ENCODE data around the gene MICA. TPM values are rescaled to one million over a fixed set of nuclear protein-coding genes. Genes with fewer than 3 reads are reported as not detected.
A peak's percentile ranks its signal among the peaks of the same experiment; 100 is the strongest.

MICA gene
- total RNA-seq, 4 donors from 2014 or later = 17.4 to 33.2 (median 22.1) TPM

- Histone ChIP-seq H3K4me1 (peaks cover 0 to 14% (median 5%) of the 10 kb centered on the region in 3 donors), H3K27ac (no peak overlapping the region), H3K4me3 (no peak overlapping the region), H3K9me3 (no peaks in the 10 kb centered on the region), H3K27me3 (peaks cover 13% of the 10 kb centered on the region), H3K36me3 (peaks cover 0 to 7% of the 10 kb centered on the region in 2 donors)
- ATAC-seq = no peak
- TF ChIP-seq POLR2A (IDR thresholded peaks at IDR 0.05) = no peak
- no peak for TF ChIP-seq CTCF (IDR thresholded peaks at IDR 0.05)
- TF ChIP-seq POLR2AphosphoS5 (IDR thresholded peaks at IDR 0.05) = no peak
- no peak for TF ChIP-seq EP300 (IDR thresholded peaks at IDR 0.05)
- WGBS, 2 donors (ENCODE audit: low coverage in 1 of 2) = 42 to 64% methylated on average over 1 of the region's 1 CpG
These were observed 43.8 kb upstream of the MICA start for GRCh38 chr6:31359581-31359980.

GRCh38 chr6:31362751-31363150 lies 40.6 kb upstream of the MICA start:
- no peaks in the 10 kb centered on the region for H3K9me3 ChIP-seq
- H3K27me3 ChIP-seq = peaks cover 29% of the 10 kb centered on the region
- no peak for ATAC-seq
- no peak overlapping the region for H3K27ac ChIP-seq
- TF ChIP-seq POLR2AphosphoS5 (IDR thresholded peaks at IDR 0.05) = no peak
- TF ChIP-seq POLR2A (IDR thresholded peaks at IDR 0.05) = no peak
- TF ChIP-seq CTCF (IDR thresholded peaks at IDR 0.05) = no peak
- no peak for TF ChIP-seq EP300 (IDR thresholded peaks at IDR 0.05)
- 71 to 87% methylated on average over 4 of the region's 5 CpGs for WGBS, 2 donors (ENCODE audit: low coverage in 1 of 2)
- H3K4me1 ChIP-seq = peaks cover 0 to 9% (median 0%) of the 10 kb centered on the region in 3 donors
- no peak overlapping the region for H3K4me3 ChIP-seq
- no peaks in the 10 kb centered on the region for H3K36me3 ChIP-seq

- Histone ChIP-seq H3K9me3 (no peaks in the 10 kb centered on the region), H3K4me1 (peaks cover 0 to 9% (median 0%) of the 10 kb centered on the region in 3 donors), H3K4me3 (no peak overlapping the region), H3K27ac (no peak overlapping the region), H3K27me3 (peaks cover 40% of the 10 kb centered on the region), H3K36me3 (no peaks in the 10 kb centered on the region)
- no peak for ATAC-seq
- no peak for TF ChIP-seq CTCF (IDR thresholded peaks at IDR 0.05)
- no peak for TF ChIP-seq POLR2A (IDR thresholded peaks at IDR 0.05)
- TF ChIP-seq POLR2AphosphoS5 (IDR thresholded peaks at IDR 0.05) = no peak
- no peak for TF ChIP-seq EP300 (IDR thresholded peaks at IDR 0.05)
These were observed 39.6 kb upstream of the MICA start for GRCh38 chr6:31363811-31364210.

- H3K9me3 ChIP-seq = no peaks in the 10 kb centered on the region
- peaks cover 0 to 9% (median 0%) of the 10 kb centered on the region in 3 donors for H3K4me1 ChIP-seq
- no peak overlapping the region for H3K27ac ChIP-seq
- H3K4me3 ChIP-seq = no peak overlapping the region
- no peaks in the 10 kb centered on the region for H3K36me3 ChIP-seq
- no peak for ATAC-seq
- peaks cover 53% of the 10 kb centered on the region for H3K27me3 ChIP-seq
- TF ChIP-seq EP300 (IDR thresholded peaks at IDR 0.05) (no peak), POLR2A (IDR thresholded peaks at IDR 0.05) (no peak), CTCF (IDR thresholded peaks at IDR 0.05) (no peak), POLR2AphosphoS5 (IDR thresholded peaks at IDR 0.05) (no peak)
- WGBS, 2 donors (ENCODE audit: low coverage in 1 of 2) = 69 to 80% methylated on average over 1 to 5 of the region's 5 CpGs
These were observed 37.5 kb upstream of the MICA start for GRCh38 chr6:31365864-31366263.

- WGBS, 2 donors (ENCODE audit: low coverage in 1 of 2) = 0 to 3% methylated on average over 5 to 21 of the region's 30 CpGs
- Histone ChIP-seq H3K4me1 (peaks cover 0 to 9% (median 0%) of the 10 kb centered on the region in 3 donors), H3K36me3 (no peaks in the 10 kb centered on the region), H3K27ac (peak overlapping the region in 1 of 4 donors; percentile 29), H3K9me3 (peaks cover 0 to 3% (median 0%) of the 10 kb centered on the region in 3 donors), H3K4me3 (peak overlapping the region; percentile 29 to 37), H3K27me3 (peaks cover 53% of the 10 kb centered on the region)
- no peak for TF ChIP-seq EP300 (IDR thresholded peaks at IDR 0.05)
- TF ChIP-seq CTCF (IDR thresholded peaks at IDR 0.05) = peak; percentile 89 to 97 (median 94)
- TF ChIP-seq POLR2AphosphoS5 (IDR thresholded peaks at IDR 0.05) = no peak
- peak; percentile 99 for ATAC-seq
These were observed 36.5 kb upstream of the MICA start for GRCh38 chr6:31366693-31367470.

Data from gastroesophageal sphincter (tissue), 4 donors.